HPDE6-E6E7 (cell line): Measurements from ENCODE around the gene L1TD1.
A peak's percentile ranks its signal among the peaks of the same experiment; 100 is the strongest.
"Not testable (repeated sequence)": the region's sequence is repeated elsewhere in the genome, so short reads cannot be mapped to it uniquely, and the experiment has no call there.

ENCODE experiments used
- DNase-seq: peaks from one replicate; pipeline ENCODE4 v3.0.0; 2011; ENCODE audit warnings: missing footprints; ENCODE audit errors: extremely low spot score

Gene L1TD1

DNA sequence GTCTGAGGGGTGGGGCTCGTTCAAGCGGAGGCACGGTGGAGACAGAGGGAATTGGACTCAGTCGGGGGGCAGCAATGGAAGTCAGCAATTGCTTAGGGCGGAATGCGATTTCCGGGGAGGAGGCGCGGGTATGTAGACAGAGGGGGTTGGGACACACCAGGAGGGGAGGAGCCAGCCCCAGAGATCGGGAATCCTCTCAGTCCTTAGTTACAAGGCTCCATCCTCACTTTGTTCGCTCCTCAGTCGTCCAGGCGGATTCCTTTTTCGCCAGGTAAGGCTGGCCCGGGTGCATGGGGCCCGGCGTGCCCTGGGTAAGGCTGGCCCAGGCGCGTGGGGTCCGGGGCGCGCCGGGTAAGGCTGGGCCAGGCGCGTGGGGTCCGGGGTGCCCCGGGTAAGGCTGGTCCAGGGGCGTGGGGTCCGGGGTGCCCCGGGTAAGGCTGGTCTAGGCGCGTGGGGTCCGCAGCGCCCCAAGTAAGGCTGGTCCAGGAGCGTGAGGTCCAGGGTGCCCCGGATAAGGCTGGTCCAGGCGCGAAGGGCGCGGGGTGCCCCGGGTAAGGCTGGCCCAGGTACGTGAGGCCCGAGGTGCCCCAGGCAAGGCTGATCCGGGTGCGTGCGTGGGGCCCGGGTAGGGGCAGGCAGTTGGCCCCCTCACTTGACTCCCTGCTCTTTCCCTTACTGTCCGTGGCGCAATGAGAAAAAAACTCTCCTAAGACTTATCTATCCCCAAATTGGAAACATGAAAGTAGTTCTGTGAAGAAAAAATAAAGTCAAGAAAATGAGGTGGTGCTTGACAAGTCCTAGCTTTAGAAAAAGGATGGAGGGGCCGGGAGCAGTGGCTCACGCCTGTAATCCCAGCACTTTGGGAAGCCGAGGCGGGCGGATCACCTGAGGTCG is at the start of gene L1TD1:
L1TD1 (plus strand) TSS at position 199 of the 894 bp plus-strand sequence. CDS start 11,780 bp downstream, outside the sequence.
- no peak for DNase-seq

GRCh38 chr1:62159940-62160348 is 34.7 kb upstream of the L1TD1 start:
- no peak for DNase-seq

DNA sequence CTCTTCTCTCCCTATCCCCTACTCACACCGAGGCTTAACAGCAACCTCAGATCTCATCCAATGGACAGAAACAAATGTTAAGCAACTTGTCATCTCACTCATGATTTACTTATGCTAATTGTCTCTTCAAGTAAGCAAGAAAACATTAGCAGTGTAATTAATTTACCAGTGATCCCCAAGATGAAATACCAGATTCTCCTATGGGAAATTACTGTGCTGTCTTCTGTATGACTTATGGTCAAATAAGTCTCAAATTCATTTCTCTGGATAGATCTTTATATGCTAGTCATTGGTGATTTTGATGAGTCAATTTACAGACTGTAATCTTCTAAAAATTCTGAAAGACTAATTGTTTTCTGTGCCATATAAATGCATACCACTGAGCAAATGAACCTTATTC is 32.9 kb upstream of the L1TD1 start:
- DNase-seq: no peak

- DNase-seq: not testable (repeated sequence)
Observed at GRCh38 chr1:62170380-62170779, 24.3 kb upstream of the L1TD1 start.

DNA sequence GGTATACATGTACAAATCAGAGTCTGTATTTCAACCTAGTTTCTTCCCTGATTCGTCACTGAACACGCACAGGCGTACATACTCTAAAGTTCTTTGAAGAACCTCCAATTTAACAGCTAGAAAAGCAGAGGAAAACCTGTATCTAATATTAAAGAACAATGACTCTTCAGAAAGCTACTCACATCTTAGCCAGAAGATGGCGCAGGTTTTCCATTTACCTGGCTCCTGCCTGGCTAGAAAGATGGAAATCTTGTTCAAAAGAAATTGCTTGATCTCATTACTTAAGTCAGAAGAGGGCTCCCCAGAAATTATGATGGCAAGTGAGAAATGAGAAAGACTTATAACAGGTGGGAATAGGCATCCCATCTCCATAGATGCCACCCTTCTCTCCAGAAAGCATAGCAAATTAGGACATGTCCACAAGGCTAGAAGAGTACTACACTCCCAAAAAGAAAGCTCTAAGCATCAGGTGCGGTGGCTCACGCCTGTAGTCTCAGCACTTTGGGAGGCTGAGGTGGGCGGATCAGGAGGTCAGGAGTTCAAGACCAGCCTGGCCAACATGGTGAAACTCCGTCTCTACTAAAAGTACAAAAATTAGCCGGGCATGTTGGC is 19.0 kb upstream of the L1TD1 start:
- peak; percentile 20 for DNase-seq

GRCh38 chr1:62176597-62177312 is 17.9 kb upstream of the L1TD1 start:
- DNase-seq: no peak

- no peak for DNase-seq
Observed at GRCh38 chr1:62177621-62178020, 17.0 kb upstream of the L1TD1 start.

DNA sequence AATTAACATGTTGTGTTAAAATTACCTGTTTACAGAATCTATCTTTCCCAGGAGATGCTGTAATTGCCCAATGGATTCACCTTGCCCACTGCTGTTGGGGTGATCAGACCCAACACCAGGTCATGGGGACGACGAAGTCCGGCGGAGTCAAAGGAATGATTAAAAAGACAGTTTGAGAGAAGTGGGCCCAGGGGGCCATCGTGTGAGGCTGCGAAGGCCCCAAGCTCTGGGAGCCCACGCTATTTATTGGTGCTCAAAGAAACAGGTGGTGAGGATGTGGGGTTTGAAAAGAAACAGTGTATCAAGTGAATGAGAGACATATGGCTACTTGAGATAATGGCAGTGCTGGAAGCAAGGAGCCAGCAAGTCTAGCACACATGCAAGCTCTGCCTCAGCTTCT is 16.3 kb upstream of the L1TD1 start:
- DNase-seq: no peak

DNA sequence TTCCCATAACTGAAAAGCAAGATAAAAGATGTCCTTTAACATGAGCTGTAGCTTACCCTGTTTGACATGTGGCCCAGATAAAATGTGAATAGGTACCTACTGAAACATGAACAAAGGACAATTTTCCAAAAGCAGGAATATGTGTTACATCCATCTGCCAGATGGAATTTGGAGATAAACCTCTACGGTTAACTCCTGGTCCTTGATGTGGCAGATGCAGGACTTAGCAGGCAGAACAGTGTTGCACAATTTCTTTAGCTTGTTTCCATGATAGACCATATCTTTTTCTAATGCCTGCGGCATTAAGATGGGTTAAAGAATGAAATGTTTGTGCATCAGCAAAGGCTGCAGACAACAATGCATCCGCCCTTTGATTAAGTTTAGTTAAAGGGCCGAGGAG is 14.6 kb upstream of the L1TD1 start:
- DNase-seq: not testable (repeated sequence)

DNA sequence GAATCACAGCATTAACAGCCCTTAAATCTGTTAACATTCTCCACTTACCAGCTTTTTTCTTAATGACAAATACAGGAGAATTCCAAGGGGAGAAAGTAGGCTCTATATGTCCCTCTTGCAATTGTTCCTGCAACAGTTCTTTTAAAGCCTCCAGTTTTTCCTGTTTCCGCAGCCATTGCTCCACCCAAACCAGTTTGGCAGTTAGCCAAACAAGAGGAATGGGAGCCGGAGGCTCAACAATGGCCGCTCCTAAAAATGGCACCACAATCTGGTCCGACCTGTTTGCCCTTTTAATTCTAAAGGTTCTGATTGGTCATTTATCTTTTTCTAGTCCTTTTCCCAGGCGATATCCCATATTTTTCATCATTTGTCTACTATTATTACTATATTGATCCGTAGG is 14.0 kb upstream of the L1TD1 start:
- DNase-seq: peak; percentile 20

- no peak for DNase-seq
Observed at GRCh38 chr1:62181532-62181931, 13.1 kb upstream of the L1TD1 start.

DNA sequence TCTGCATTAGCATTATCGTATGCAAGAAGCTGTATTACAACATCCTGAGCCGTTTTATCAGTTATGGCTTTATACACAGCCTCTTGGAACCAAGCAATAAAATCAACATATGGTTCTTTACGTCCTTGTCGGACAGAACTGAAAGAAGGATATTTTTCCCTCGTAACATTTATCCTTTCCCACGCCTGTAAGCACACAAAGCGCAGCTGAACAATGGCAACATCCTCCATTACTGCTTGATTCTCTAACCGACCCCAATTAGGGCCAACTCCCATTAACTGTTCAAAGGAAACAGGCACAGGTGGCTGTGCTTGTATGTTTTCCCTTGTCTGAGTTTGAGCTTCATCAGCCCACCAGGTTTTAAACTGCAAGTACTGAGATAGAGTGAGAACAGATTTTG is 12.5 kb upstream of the L1TD1 start:
- DNase-seq: not testable (repeated sequence)

DNA sequence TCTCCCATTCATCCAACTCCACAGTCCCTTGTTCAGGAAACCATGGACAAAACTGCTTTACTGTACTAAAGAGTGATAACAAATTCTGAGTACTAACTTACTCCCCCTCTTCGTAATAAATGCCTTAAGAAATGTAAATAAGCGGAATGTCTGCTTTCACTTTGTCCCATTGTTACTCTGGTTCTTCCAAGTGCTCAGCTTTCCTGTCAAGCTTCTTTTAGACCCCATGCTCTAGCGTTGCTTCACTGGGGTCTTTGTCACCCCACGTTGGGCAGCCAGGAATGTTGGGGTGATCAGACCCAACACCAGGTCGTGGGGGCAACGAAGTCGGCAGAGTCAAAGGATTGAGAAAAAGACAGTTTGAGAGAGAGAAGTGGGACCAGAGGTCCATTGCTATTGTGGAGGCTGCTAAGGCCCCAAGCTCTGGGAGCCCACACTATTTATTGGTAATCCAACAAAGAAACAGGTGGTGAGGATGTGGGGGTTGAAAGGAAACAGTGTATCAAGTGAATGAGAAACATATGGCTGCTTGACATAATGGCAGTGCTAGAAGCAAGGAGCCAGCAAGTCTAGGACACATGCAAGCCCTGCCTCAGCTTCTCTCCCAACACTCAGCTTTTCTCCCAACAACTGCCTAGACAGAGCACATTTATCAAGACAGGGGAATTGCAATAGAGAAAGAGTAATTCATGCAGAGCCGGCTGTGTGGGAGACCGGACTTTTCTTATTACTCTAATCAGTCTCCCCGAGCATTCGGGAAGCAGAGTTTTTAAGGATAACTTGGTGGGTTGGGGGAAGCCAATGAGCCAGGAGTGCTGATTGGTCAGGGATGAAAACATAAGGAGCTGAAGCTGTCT is 11.3 kb upstream of the L1TD1 start:
- DNase-seq: not testable (repeated sequence)

DNA sequence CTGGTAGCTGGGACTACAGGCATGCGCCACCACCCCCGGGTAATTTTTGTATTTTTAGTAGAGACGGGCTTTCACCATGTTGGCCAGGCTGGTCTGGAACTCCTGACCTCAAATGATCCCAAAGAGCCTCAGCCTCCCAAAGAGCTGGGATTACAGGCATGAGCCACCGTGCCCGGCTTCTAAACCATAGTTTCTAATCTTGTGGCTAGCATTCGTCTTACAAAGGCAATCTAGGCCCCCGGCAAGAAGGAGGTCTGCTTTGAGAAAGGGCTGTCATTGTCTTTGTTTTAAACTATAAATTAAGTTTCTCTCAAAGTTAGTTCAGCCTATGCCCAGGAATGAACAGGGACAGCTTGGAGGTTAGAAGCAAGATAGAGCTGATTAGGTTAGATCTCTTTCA is 10.3 kb upstream of the L1TD1 start:
- DNase-seq: no peak

DNA sequence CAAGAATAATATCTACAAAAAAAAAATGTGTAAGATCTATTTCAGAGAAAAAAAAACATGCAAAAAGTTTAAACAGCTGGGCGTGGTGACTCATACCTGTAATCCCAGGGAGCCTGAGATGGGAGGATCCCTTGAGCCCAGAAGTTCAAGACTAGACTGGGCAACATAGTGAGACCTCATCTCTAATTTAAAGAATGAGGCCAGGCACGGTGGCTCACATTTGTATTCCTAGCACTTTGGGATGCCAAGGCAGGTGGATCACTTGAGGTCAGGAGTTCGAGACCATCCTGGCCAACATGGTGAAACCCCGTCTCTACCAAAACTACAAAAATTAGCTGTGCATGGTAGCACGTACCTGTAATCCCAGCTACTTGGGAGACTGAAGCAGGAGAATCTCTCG is 9.4 kb upstream of the L1TD1 start:
- DNase-seq: not testable (repeated sequence)

DNA sequence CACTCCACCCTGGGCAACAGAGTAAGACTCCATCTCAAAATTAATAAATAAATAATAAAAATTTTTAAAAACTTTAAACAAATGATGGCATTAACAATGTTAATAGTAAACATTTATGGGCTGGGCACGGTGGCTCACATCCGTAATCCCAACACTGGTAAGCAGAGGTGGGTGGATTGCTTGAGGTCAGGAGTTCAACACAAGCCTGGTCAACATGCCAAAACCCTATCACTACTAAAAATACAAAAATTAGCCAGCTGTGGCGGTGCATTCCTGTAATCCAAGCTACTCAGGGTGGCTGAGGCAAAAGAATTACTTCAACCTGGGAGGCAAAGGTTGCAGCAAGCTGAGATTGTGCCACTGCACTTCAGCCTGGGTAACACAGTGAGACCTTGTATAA is 9.0 kb upstream of the L1TD1 start:
- DNase-seq: no peak

- no peak for DNase-seq
Observed at GRCh38 chr1:62187548-62187947, 7.1 kb upstream of the L1TD1 start.

GRCh38 chr1:62188111-62188510 is 6.5 kb upstream of the L1TD1 start:
- no peak for DNase-seq

DNA sequence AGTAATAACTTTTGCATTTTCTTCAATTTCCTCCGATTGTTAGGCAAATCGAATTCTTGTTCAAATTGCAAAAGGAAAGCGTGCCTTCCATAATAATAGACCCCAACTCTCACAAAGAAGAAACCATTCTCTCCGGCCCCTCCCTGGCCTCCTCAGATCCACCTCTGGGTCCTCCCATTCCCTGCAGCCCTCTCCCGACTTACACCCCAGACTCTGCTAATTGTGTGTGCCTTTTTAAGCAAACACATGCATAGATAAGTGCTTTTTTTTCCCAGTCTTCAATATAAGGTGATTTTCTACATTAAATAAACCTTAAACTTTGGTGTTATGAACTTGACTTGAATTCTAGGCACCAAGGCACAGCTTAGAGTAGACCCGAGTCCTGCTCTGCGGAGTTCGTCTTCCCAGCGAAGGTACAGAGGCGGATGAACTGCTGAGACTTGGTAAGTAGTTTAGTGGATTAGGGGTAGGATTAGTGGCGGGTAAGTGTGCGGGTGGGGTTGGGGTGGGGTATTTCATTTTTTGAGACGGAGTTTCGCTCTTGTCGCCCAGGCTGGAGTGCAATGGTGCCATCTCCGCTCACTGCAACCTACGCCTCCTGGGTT is 1.5 kb downstream of the L1TD1 start:
- no peak for DNase-seq

- no peak for DNase-seq
Observed at GRCh38 chr1:62198069-62198780, 3.6 kb downstream of the L1TD1 start.

DNA sequence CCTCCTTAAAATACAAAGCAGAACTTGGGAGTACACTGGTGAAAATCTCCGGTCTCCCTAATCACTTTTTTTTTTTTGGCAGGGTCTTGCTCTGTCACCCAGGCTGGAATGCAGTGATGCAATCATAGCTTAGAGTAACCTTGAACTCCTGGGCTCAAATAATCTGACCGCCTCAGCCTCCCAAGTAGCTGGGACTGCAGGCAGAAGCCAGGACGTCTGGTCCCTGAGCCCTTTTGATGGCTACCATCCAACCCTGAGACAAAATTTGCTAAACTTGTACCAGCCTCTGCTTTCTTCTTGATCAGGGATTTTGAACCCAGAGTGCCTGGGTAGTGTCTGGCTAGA is 4.1 kb downstream of the L1TD1 start:
- no peak for DNase-seq
